SH-SY5Y (cell line): ENCODE data around the gene NME9.

Source experiments
- GATA2 ChIP-seq: IDR thresholded peaks from 2 replicates; pipeline ENCODE4 v1.6.1; 2011; ENCODE audit warnings: mild to moderate bottlenecking, low read depth, low read length
- GATA3 ChIP-seq: IDR thresholded peaks from 2 replicates; pipeline ENCODE4 v1.6.1; 2011; ENCODE audit warnings: low read depth, mild to moderate bottlenecking, low read length, moderate library complexity

DNA sequence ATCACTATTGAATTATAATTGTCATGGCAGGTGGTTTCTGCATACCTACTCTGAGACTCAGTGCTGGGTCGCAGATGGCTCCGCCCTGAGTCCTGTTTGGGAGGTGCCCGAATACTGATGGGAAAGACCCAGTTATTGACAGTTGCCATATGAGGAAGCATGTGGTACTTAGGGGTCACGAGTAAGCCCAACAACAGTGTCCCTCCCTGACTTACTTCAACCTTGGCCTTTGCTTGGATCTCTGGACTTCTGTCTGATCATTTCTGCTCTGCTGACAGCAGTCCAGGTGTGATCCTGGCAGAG lies 35.6 kb upstream of the NME9 start:
- no peak for TF ChIP-seq GATA3
- TF ChIP-seq GATA2 = no peak
